Large intestine (tissue), 3 donors: ENCODE data around the gene ADARB2. TPM values are rescaled to one million over a fixed set of nuclear protein-coding genes. Genes with fewer than 3 reads are reported as not detected.
"Not testable (repeated sequence)": the region's sequence is repeated elsewhere in the genome, so short reads cannot be mapped to it uniquely, and the experiment has no call there.

Source experiments
- DNase-seq, 2 donors: peaks; one replicate each; pipeline versions ENCODE4 v3.0.0 to v3.0.0-alpha.2; 2013
- H3K27ac ChIP-seq: one replicate; pipeline ENCODE4 v1.5.1; 2013; ENCODE audit warnings: low read length
- H3K27me3 ChIP-seq: 2 replicates; pipeline ENCODE4 v1.6.1; 2013; ENCODE audit warnings: low read length; ENCODE audit not compliant: control insufficient read depth, insufficient read depth
- H3K36me3 ChIP-seq: 2 replicates; pipeline ENCODE4 v1.6.1; 2013; ENCODE audit warnings: low read length; ENCODE audit not compliant: control insufficient read depth, insufficient read depth
- H3K4me1 ChIP-seq: one replicate; pipeline ENCODE4 v1.6.1; 2013; ENCODE audit warnings: low read length; ENCODE audit not compliant: control insufficient read depth, insufficient read depth
- H3K4me3 ChIP-seq: one replicate; pipeline ENCODE4 v1.5.1; 2013; ENCODE audit warnings: low read length
- H3K9me3 ChIP-seq: one replicate; pipeline ENCODE4 v1.6.1; 2013; ENCODE audit warnings: mild to moderate bottlenecking, low read depth, low read length, moderate library complexity; ENCODE audit not compliant: control insufficient read depth
- WGBS: methylation state at CpG from one replicate; pipeline ENCODE4 v1.1.5; 2013; ENCODE audit warnings: low lambda C conversion rate; ENCODE audit not compliant: insufficient coverage; 5-methylcytosine and 5-hydroxymethylcytosine counted together
- polyA plus RNA-seq: library from polyadenylated mRNA; unstranded; fragments of 120-200 nt; gene quantifications from one replicate; pipeline ENCODE4 v1.2.1, GENCODE V29; 2013

Gene ADARB2
- polyA plus RNA-seq, 1 donor = 0.52 TPM

GRCh38 chr10:1472178-1472958 lies 265.0 kb downstream of the ADARB2 start:
- Histone ChIP-seq H3K36me3 (no peaks in the 10 kb centered on the region), H3K27ac (no peak overlapping the region), H3K4me1 (no peaks in the 10 kb centered on the region), H3K4me3 (no peak overlapping the region), H3K27me3 (no peaks in the 10 kb centered on the region), H3K9me3 (no peaks in the 10 kb centered on the region)
- no peak for DNase-seq
- WGBS = no CpG with 5 or more reads among the region's 21 CpGs

- Histone ChIP-seq H3K4me3 (no peak overlapping the region), H3K9me3 (no peaks in the 10 kb centered on the region), H3K27ac (no peak overlapping the region), H3K27me3 (no peaks in the 10 kb centered on the region), H3K4me1 (peaks cover 14% of the 10 kb centered on the region), H3K36me3 (no peaks in the 10 kb centered on the region)
- no CpG with 5 or more reads among the region's 10 CpGs for WGBS
- DNase-seq = no peak
Measured at GRCh38 chr10:1468811-1469210, 268.5 kb downstream of the ADARB2 start.

GRCh38 chr10:1467334-1468076 lies 269.8 kb downstream of the ADARB2 start:
- no peaks in the 10 kb centered on the region for H3K27me3 ChIP-seq

GRCh38 chr10:1465993-1466764 lies 271.1 kb downstream of the ADARB2 start:
- DNase-seq = peak in 1 of 2 donors; percentile 59
- Histone ChIP-seq H3K9me3 (no peaks in the 10 kb centered on the region), H3K36me3 (no peaks in the 10 kb centered on the region), H3K27me3 (no peaks in the 10 kb centered on the region), H3K4me1 (peaks cover 14% of the 10 kb centered on the region), H3K4me3 (peak overlapping the region; percentile 21), H3K27ac (peak overlapping the region; percentile 81)
- no CpG with 5 or more reads among the region's 19 CpGs for WGBS

More at GRCh38 chr10:1467334-1468076, 269.8 kb downstream of the ADARB2 start:
- DNase-seq = no peak
- Histone ChIP-seq H3K27ac (no peak overlapping the region), H3K4me1 (peaks cover 14% of the 10 kb centered on the region), H3K4me3 (no peak overlapping the region), H3K9me3 (no peaks in the 10 kb centered on the region), H3K36me3 (no peaks in the 10 kb centered on the region)
- 90% methylated on average over 2 of the region's 23 CpGs for WGBS

GRCh38 chr10:1465418-1465911 lies 271.9 kb downstream of the ADARB2 start:
- peak in 1 of 2 donors; percentile 72 for DNase-seq

GRCh38 chr10:1464881-1465417 lies 272.4 kb downstream of the ADARB2 start:
- DNase-seq = no peak
- Histone ChIP-seq H3K36me3 (no peaks in the 10 kb centered on the region), H3K27ac (peak overlapping the region; percentile 47), H3K4me1 (peaks cover 14% of the 10 kb centered on the region), H3K4me3 (no peak overlapping the region), H3K9me3 (no peaks in the 10 kb centered on the region), H3K27me3 (no peaks in the 10 kb centered on the region)
- WGBS = no CpG with 5 or more reads among the region's 17 CpGs

More at GRCh38 chr10:1465418-1465911, 271.9 kb downstream of the ADARB2 start:
- Histone ChIP-seq H3K27ac (peak overlapping the region; percentile 81), H3K9me3 (no peaks in the 10 kb centered on the region), H3K4me1 (peaks cover 14% of the 10 kb centered on the region), H3K4me3 (peak overlapping the region; percentile 21), H3K36me3 (no peaks in the 10 kb centered on the region), H3K27me3 (no peaks in the 10 kb centered on the region)
- no CpG with 5 or more reads among the region's 19 CpGs for WGBS

- DNase-seq, H3K27ac ChIP-seq, H3K9me3 ChIP-seq, H3K27me3 ChIP-seq, H3K36me3 ChIP-seq, H3K4me3 ChIP-seq: not testable (repeated sequence)
- no CpG with 5 or more reads among the region's 26 CpGs for WGBS
- H3K4me1 ChIP-seq = peaks cover 14% of the 10 kb centered on the region
Measured at GRCh38 chr10:1463971-1464370, 273.4 kb downstream of the ADARB2 start.

- Histone ChIP-seq H3K36me3 (no peaks in the 10 kb centered on the region), H3K4me3 (no peak overlapping the region), H3K4me1 (peaks cover 14% of the 10 kb centered on the region), H3K9me3 (no peaks in the 10 kb centered on the region), H3K27me3 (no peaks in the 10 kb centered on the region), H3K27ac (no peak overlapping the region)
- no peak for DNase-seq
- WGBS = 97% methylated on average over 6 of the region's 23 CpGs
Measured at GRCh38 chr10:1462994-1463633, 274.2 kb downstream of the ADARB2 start.

- Histone ChIP-seq H3K27me3 (no peaks in the 10 kb centered on the region), H3K4me1 (peaks cover 14% of the 10 kb centered on the region), H3K9me3 (no peaks in the 10 kb centered on the region), H3K36me3 (no peaks in the 10 kb centered on the region), H3K27ac (no peak overlapping the region), H3K4me3 (no peak overlapping the region)
- WGBS = no CpG with 5 or more reads among the region's 1 CpG
- no peak for DNase-seq
Measured at GRCh38 chr10:1462521-1462920, 274.8 kb downstream of the ADARB2 start.
